ENCODE measurements around the gene INSL4. TPM values are rescaled to one million over a fixed set of nuclear protein-coding genes. Genes with fewer than 3 reads are reported as not detected.

Gene INSL4
- not detected for total RNA-seq

GRCh38 chr9:5231212-5231611, at the start of gene INSL4:
Gene INSL4 (plus strand): TSS chr9:5231419. CDS start chr9:5231524, 105 bp downstream.
- DNase-seq = no peak
- no peaks in the 10 kb centered on the region for H3K4me1 ChIP-seq
- no peak for TF ChIP-seq CTCF (IDR thresholded peaks at IDR 0.05)
- TF ChIP-seq POLR2A (IDR thresholded peaks at IDR 0.05) = no peak
- H3K4me3 ChIP-seq = no peak within 1 kb of the TSS
- H3K36me3 ChIP-seq (replicated peaks in 1 of 2; ENCODE audit: insufficient read depth in 1 of 2, low read depth in 2 of 2) = no peaks in the 10 kb centered on the region
- no peak within 1 kb of the TSS for H3K27ac ChIP-seq
- no peaks in the 10 kb centered on the region for H3K9me3 ChIP-seq
- ATAC-seq = no peak
- WGBS, 2 donors = 88 to 92% methylated on average over 2 of the region's 2 CpGs
- intact Hi-C loops (cut with DNase I) = no loop called here
- H3K27me3 ChIP-seq = no peaks in the 10 kb centered on the region

GRCh38 chr9:5184776-5185175, 46.4 kb upstream of the INSL4 start:
- H3K9me3 ChIP-seq = no peaks in the 10 kb centered on the region

GRCh38 chr9:5185220-5185840, 45.9 kb upstream of the INSL4 start, which contains the start of gene INSL6:
Gene INSL6 (minus strand): TSS chr9:5185639. CDS start chr9:5185602, 37 bp downstream.
- no peak for TF ChIP-seq POLR2A (IDR thresholded peaks at IDR 0.05)
- TF ChIP-seq CTCF (IDR thresholded peaks at IDR 0.05) = no peak
- intact Hi-C loops (cut with DNase I) = loop anchor here (10.0 kb wide), 1 partner anchor 399 kb away; no protein-coding TSS in a partner anchor
- ATAC-seq (no peak), DNase-seq (no peak)
- Histone ChIP-seq H3K27me3 (no peaks in the 10 kb centered on the region), H3K9me3 (no peaks in the 10 kb centered on the region), H3K36me3 (replicated peaks in 1 of 2; ENCODE audit: insufficient read depth in 1 of 2, low read depth in 2 of 2) (no peaks in the 10 kb centered on the region), H3K4me1 (no peaks in the 10 kb centered on the region), H3K4me3 (no peak within 1 kb of the TSS), H3K27ac (no peak within 1 kb of the TSS)
- 78 to 82% methylated on average over 35 to 44 of the region's 44 CpGs for WGBS, 2 donors

More at GRCh38 chr9:5184776-5185175, 46.4 kb upstream of the INSL4 start:
- intact Hi-C loops (cut with DNase I) = loop anchor here (10.0 kb wide), 1 partner anchor 400 kb away; no protein-coding TSS in a partner anchor
- Histone ChIP-seq H3K4me1 (no peaks in the 10 kb centered on the region), H3K27ac (no peak overlapping the region), H3K27me3 (no peaks in the 10 kb centered on the region), H3K36me3 (replicated peaks in 1 of 2; ENCODE audit: insufficient read depth in 1 of 2, low read depth in 2 of 2) (no peaks in the 10 kb centered on the region), H3K4me3 (no peak overlapping the region)
- WGBS, 2 donors = 84 to 87% methylated on average over 2 of the region's 2 CpGs
- no peak for ATAC-seq
- no peak for DNase-seq
- TF ChIP-seq CTCF (IDR thresholded peaks at IDR 0.05) (no peak), POLR2A (IDR thresholded peaks at IDR 0.05) (no peak)

GRCh38 chr9:5186416-5187169, 44.6 kb upstream of the INSL4 start:
- no peak overlapping the region for H3K27ac ChIP-seq
- peak; percentile 81 for ATAC-seq
- H3K27me3 ChIP-seq = no peaks in the 10 kb centered on the region
- intact Hi-C loops (cut with DNase I) = loop anchor here (10.0 kb wide), 1 partner anchor 398 kb away; no protein-coding TSS in a partner anchor
- peak; percentile 60 to 76 (median 68) for DNase-seq
- H3K9me3 ChIP-seq = no peaks in the 10 kb centered on the region
- no peaks in the 10 kb centered on the region for H3K36me3 ChIP-seq (replicated peaks in 1 of 2; ENCODE audit: insufficient read depth in 1 of 2, low read depth in 2 of 2)
- 11% methylated on average over 8 of the region's 8 CpGs for WGBS, 2 donors
- TF ChIP-seq CTCF (IDR thresholded peaks at IDR 0.05) = peak; percentile 31 to 87 (median 70)
- no peak for TF ChIP-seq POLR2A (IDR thresholded peaks at IDR 0.05)
- H3K4me1 ChIP-seq = no peaks in the 10 kb centered on the region
- H3K4me3 ChIP-seq = no peak overlapping the region

Measured in body of pancreas (tissue), 4 donors.